GM12878 (cell line): ENCODE results near the gene KLHDC8A. TPM values are rescaled to one million over a fixed set of nuclear protein-coding genes. Genes with fewer than 3 reads are reported as not detected.

Source experiments
- BHLHE40 ChIP-seq, 2 experiments: fragments of 450-650 bp in 1 of 2; IDR thresholded peaks; 2 replicates each; pipeline ENCODE4 v1.6.1; 2011 to 2017; ENCODE audit warnings: low read depth in 2 of 2, borderline replicate concordance in 1 of 2, improper control_type of control experiment in 1 of 2, low read length in 1 of 2, mild to moderate bottlenecking in 1 of 2
- CHD2 ChIP-seq: IDR thresholded peaks from 2 replicates; pipeline ENCODE4 v1.6.1; 2011; ENCODE audit warnings: low read depth, low read length, improper control_type of control experiment, borderline replicate concordance
- E2F4 ChIP-seq: IDR thresholded peaks from 2 replicates; pipeline ENCODE4 v1.6.1; 2012; ENCODE audit warnings: low read depth, low read length, improper control_type of control experiment
- GATAD2B ChIP-seq: fragments of 450-650 bp; conservative IDR thresholded peaks from 2 replicates; pipeline ENCODE4 v1.6.1; 2017; ENCODE audit warnings: low read depth, mild to moderate bottlenecking, moderate library complexity
- JUNB ChIP-seq: IDR thresholded peaks from 2 replicates; pipeline ENCODE4 v1.6.1; 2016; ENCODE audit warnings: antibody characterized with exemption, mild to moderate bottlenecking
- KAT2A ChIP-seq: conservative IDR thresholded peaks from 2 replicates; pipeline ENCODE4 v1.6.1; 2011; ENCODE audit warnings: low read depth, low read length; ENCODE audit not compliant: control insufficient read depth
- PRDM15 ChIP-seq: fragments of 450-650 bp; formaldehyde crosslinking; IDR thresholded peaks from 2 replicates; pipeline ENCODE4 v1.4.0; 2020; ENCODE audit warnings: mild to moderate bottlenecking, moderate library complexity
- RAD51 ChIP-seq: fragments of 450-650 bp; IDR thresholded peaks from 2 replicates; pipeline ENCODE4 v1.6.1; 2016; ENCODE audit warnings: moderate library complexity, mild to moderate bottlenecking, inconsistent platforms
- REST ChIP-seq: IDR thresholded peaks from 2 replicates; pipeline ENCODE4 v1.6.1; 2012; ENCODE audit warnings: mild to moderate bottlenecking, low read depth, low read length
- SKIL ChIP-seq: fragments of 450-650 bp; IDR thresholded peaks from 2 replicates; pipeline ENCODE4 v1.6.1; 2017; ENCODE audit warnings: mild to moderate bottlenecking, low read depth, inconsistent platforms; ENCODE audit not compliant: poor library complexity, severe bottlenecking
- SPI1 ChIP-seq: IDR thresholded peaks from 2 replicates; pipeline ENCODE4 v1.6.1; 2011; ENCODE audit warnings: low read depth, mild to moderate bottlenecking, low read length, moderate library complexity, borderline replicate concordance; ENCODE audit not compliant: insufficient read depth
- TCF12 ChIP-seq: IDR thresholded peaks from 2 replicates; pipeline ENCODE4 v1.6.1; 2011; ENCODE audit warnings: low read depth, mild to moderate bottlenecking, low read length
- ZBTB11 ChIP-seq: fragments of 450-650 bp; formaldehyde crosslinking; IDR thresholded peaks from 2 replicates; pipeline ENCODE4 v1.5.0; 2022; ENCODE audit warnings: mild to moderate bottlenecking, missing genetic modification characterization
- ZNF24 ChIP-seq: fragments of 450-650 bp; IDR thresholded peaks from 2 replicates; pipeline ENCODE4 v1.6.1; 2017; ENCODE audit warnings: antibody characterized with exemption, mild to moderate bottlenecking
- polyA plus RNA-seq, 11 experiments: library from polyadenylated mRNA; depleted of rRNA in 4 of 11; unstranded in 6 of 11; stranded (reverse) in 5 of 11; fragments of >200 nt; fragmentation: Nextera tagmentation in 4 of 11; fragmentation: Illumina TruSeq in 1 of 11; extraction: Ambion mirVana in 4 of 11; extraction: Trizol in 1 of 11; gene quantifications; 1 replicate in 1 of 11; 2 replicates in 10 of 11; pipeline versions ENCODE4 v1.2.1 to v1.2.3, GENCODE V29; 2011 to 2016; ENCODE audit warnings: inconsistent platforms in 2 of 11, missing spikeins in 2 of 11, low read depth in 1 of 11
- total RNA-seq, 4 experiments: library from RNA; depleted of rRNA in 3 of 4; stranded (reverse); fragments of >200 nt in 3 of 4; fragmentation: Illumina TruSeq in 1 of 4; extraction: Trizol in 1 of 4; gene quantifications; 2 replicates each; pipeline versions ENCODE4 v1.2.1 to v1.2.3, GENCODE V29; 2013 to 2021

The KLHDC8A gene
- total and polyA plus RNA-seq, 10 of the 15 experiments (the other 5 are each of a cell fraction or from before 2014, with no cell fraction given): not detected

- TF ChIP-seq TCF12 (peak; percentile 70; the same call in 1 of the 2 replicates), SPI1 (peak; percentile 66), GATAD2B (peak; percentile 98), E2F4 (no peak), JUNB (0 out of 2 replicates have a peak, but pooled peaks have one; percentile 20), BHLHE40 (IDR thresholded peaks at IDR 0.05; ENCODE audit: borderline replicate concordance in 1 of 2, low read depth in 2 of 2, low read length in 1 of 2) (peak; percentile 48 to 60; a peak in 3 of 4 replicates), ZBTB11 (CRISPR knock-in tag) (no peak), CHD2 (peak; percentile 69; the same call in 1 of the 2 replicates), PRDM15 (CRISPR knock-in tag) (no peak), KAT2A (no peak), REST (no peak), SKIL (peak; percentile 85), RAD51 (peak; percentile 19; the same call in 1 of the 2 replicates), ZNF24 (no peak)
These were observed 43.0 kb downstream of the KLHDC8A start (continued) for GRCh38 chr1:205313563-205314308.
